Measurements from ENCODE around the gene SMCO2. TPM values are rescaled to one million over a fixed set of nuclear protein-coding genes. Genes with fewer than 3 reads are reported as not detected.
"Not testable (repeated sequence)": the region's sequence is repeated elsewhere in the genome, so short reads cannot be mapped to it uniquely, and the experiment has no call there.

The SMCO2 gene
- total RNA-seq, 2 experiments from 2014 or later: not detected

DNA sequence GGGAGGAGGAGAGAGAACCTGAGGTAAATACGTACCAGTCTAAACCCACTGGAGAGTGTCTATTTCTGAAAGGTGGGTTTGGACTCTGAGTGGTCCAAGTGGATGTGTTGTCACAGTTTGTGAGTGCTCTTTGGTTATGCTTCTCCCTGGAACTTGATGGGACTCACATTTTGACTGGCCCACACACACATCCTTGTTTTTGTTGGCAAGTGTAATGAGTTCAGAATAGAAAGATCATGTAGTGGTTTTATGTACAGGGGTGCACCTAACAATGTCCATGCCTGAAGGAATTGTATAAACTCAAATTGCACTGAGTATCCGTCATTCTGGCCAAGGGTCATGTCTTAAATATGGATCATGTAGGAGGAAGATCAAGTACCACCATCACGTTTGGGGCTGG is 82.3 kb downstream of the SMCO2 start:
- peaks cover 15% of the 10 kb centered on the region for H3K27me3 Mint-ChIP-seq
- H3K36me3 Mint-ChIP-seq: peaks cover 24% of the 10 kb centered on the region
- no peak for ATAC-seq (ENCODE audit: low read depth)
- POLR2A ChIA-PET: no interaction called here
- H3K4me1 Mint-ChIP-seq: peaks cover 31% of the 10 kb centered on the region
- DNase-seq: no peak
- H3K9me3 Mint-ChIP-seq: no peaks in the 10 kb centered on the region
- no peak overlapping the region for H3K4me3 Mint-ChIP-seq
- no peak overlapping the region for H3K27ac Mint-ChIP-seq

GRCh38 chr12:27530157-27530922 is 83.8 kb downstream of the SMCO2 start:
- peaks cover 21% of the 10 kb centered on the region for H3K36me3 Mint-ChIP-seq
- DNase-seq (no peak), ATAC-seq (ENCODE audit: low read depth) (no peak)
- no peaks in the 10 kb centered on the region for H3K9me3 Mint-ChIP-seq
- POLR2A ChIA-PET: no interaction called here
- peaks cover 9% of the 10 kb centered on the region for H3K27me3 Mint-ChIP-seq
- peaks cover 38% of the 10 kb centered on the region for H3K4me1 Mint-ChIP-seq
- no peak overlapping the region for H3K4me3 Mint-ChIP-seq
- no peak overlapping the region for H3K27ac Mint-ChIP-seq

DNA sequence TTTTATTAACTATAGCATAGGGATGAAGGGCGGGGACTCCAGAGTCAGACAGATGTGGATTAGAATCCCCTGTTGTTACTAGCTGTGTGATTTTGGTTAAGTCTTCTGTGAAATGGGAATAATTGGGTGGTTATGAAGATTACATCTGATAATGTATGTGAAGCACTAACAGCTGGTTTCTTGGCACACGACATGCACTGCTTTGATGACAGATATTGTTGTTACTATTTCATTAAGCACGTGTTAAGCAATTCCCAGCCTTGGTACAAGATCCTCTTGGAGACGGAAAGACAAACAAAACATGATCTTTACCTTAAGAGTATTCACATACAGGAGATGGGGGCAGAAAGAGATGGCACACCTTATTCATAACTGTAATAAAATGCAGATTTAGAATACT is 85.4 kb downstream of the SMCO2 start:
- H3K9me3 Mint-ChIP-seq: no peaks in the 10 kb centered on the region
- no peak for ATAC-seq (ENCODE audit: low read depth)
- H3K4me1 Mint-ChIP-seq: peaks cover 36% of the 10 kb centered on the region
- H3K27me3 Mint-ChIP-seq: peaks cover 9% of the 10 kb centered on the region
- H3K36me3 Mint-ChIP-seq: peaks cover 31% of the 10 kb centered on the region
- POLR2A ChIA-PET: interaction anchor here (1.1 kb wide), 1 partner anchor 8 kb away, joined by 3 read pairs; the partner anchor contains the start of gene PPFIBP1
- no peak overlapping the region for H3K4me3 Mint-ChIP-seq
- DNase-seq: no peak
- no peak overlapping the region for H3K27ac Mint-ChIP-seq

GRCh38 chr12:27534060-27534764 is 87.7 kb downstream of the SMCO2 start:
- ATAC-seq (ENCODE audit: low read depth) (peak; percentile 89), DNase-seq (no peak)
- H3K9me3 Mint-ChIP-seq: no peaks in the 10 kb centered on the region
- POLR2A ChIA-PET: interaction anchor here (0.6 to 1.6 kb wide), 4 partner anchors 10 to 701 kb away, joined by 3 to 12 read pairs (median 3); partner anchors contain the start of genes ITPR2 and PPFIBP1
- H3K4me3 Mint-ChIP-seq: peak overlapping the region; percentile 73
- H3K27ac Mint-ChIP-seq: peak overlapping the region; percentile 57
- peaks cover 41% of the 10 kb centered on the region for H3K4me1 Mint-ChIP-seq
- peaks cover 32% of the 10 kb centered on the region for H3K36me3 Mint-ChIP-seq
- H3K27me3 Mint-ChIP-seq: peaks cover 8% of the 10 kb centered on the region

- POLR2A ChIA-PET: interaction anchor here (0.6 to 1.6 kb wide), 4 partner anchors 11 to 702 kb away, joined by 3 to 12 read pairs (median 3); partner anchors contain the start of genes ITPR2 and PPFIBP1
- H3K4me1 Mint-ChIP-seq: peaks cover 41% of the 10 kb centered on the region
- H3K27ac Mint-ChIP-seq: peak overlapping the region; percentile 57
- H3K27me3 Mint-ChIP-seq: peaks cover 8% of the 10 kb centered on the region
- no peak for DNase-seq
- peak overlapping the region; percentile 73 for H3K4me3 Mint-ChIP-seq
- H3K9me3 Mint-ChIP-seq: no peaks in the 10 kb centered on the region
- ATAC-seq (ENCODE audit: low read depth): peak; percentile 57
- H3K36me3 Mint-ChIP-seq: peaks cover 32% of the 10 kb centered on the region
Observed at GRCh38 chr12:27534765-27535161, 88.2 kb downstream of the SMCO2 start.

- POLR2A ChIA-PET: interaction anchor here (1.5 kb wide), 1 partner anchor 11 kb away, joined by 12 read pairs; the partner anchor contains the start of gene PPFIBP1
- peak overlapping the region; percentile 55 for H3K4me3 Mint-ChIP-seq
- ATAC-seq (ENCODE audit: low read depth) (no peak), DNase-seq (no peak)
- peaks cover 39% of the 10 kb centered on the region for H3K4me1 Mint-ChIP-seq
- peaks cover 31% of the 10 kb centered on the region for H3K36me3 Mint-ChIP-seq
- no peak overlapping the region for H3K27ac Mint-ChIP-seq
- H3K27me3 Mint-ChIP-seq: peaks cover 8% of the 10 kb centered on the region
- H3K9me3 Mint-ChIP-seq: no peaks in the 10 kb centered on the region
Observed at GRCh38 chr12:27535318-27535717, 88.8 kb downstream of the SMCO2 start.

GRCh38 chr12:27537855-27538675 is 91.5 kb downstream of the SMCO2 start:
- Mint-ChIP-seq H3K36me3 (peaks cover 28% of the 10 kb centered on the region), H3K27ac (no peak overlapping the region), H3K4me1 (peaks cover 35% of the 10 kb centered on the region), H3K4me3 (no peak overlapping the region), H3K27me3 (peaks cover 2% of the 10 kb centered on the region), H3K9me3 (no peaks in the 10 kb centered on the region)
- no peak for DNase-seq
- no peak for ATAC-seq (ENCODE audit: low read depth)
- POLR2A ChIA-PET: no interaction called here

- Mint-ChIP-seq H3K9me3 (peaks cover under 1% of the 10 kb centered on the region), H3K27me3 (peaks cover 2% of the 10 kb centered on the region), H3K4me1 (peaks cover 25% of the 10 kb centered on the region), H3K27ac (no peak overlapping the region), H3K36me3 (peaks cover 28% of the 10 kb centered on the region), H3K4me3 (no peak overlapping the region)
- POLR2A ChIA-PET: no interaction called here
- DNase-seq (no peak), ATAC-seq (ENCODE audit: low read depth) (no peak)
Observed at GRCh38 chr12:27539191-27539631, 92.7 kb downstream of the SMCO2 start.

DNA sequence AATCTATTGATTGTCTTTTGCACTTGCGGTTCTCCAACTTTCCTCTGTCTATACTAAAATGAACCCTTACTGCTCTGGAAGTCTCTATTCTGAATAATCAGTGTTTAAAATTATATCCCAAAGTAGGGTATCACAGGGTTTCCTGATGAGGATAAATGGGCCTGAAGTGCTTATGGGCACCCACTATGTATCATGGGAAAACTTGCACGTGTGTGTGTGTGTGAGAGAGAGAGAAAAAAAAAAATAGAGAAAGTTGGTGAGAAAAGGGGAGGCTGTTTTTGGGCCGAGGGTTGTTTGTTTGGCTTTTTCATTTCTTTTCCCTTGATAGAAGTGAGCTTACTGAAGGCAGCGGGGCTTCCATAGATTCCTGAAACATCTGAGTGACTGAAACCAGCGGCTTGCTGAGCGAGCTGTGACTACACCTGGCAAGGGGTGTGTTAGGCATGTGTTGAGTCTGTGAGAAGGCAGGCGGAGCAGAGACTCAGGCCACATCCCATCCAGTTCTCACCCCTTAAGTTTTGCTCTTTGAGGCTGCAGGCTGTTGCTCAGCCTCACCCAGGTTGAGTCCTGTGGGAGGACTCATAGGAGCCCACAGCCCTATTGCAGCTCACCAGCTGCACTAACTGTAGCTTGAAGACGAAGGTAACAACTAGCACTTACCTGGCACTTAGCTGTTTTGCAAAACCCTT is 94.6 kb downstream of the SMCO2 start:
- DNase-seq (no peak), ATAC-seq (ENCODE audit: low read depth) (no peak)
- H3K9me3 Mint-ChIP-seq: peaks cover 4% of the 10 kb centered on the region
- H3K4me1 Mint-ChIP-seq: peaks cover 10% of the 10 kb centered on the region
- H3K27ac Mint-ChIP-seq: no peak overlapping the region
- H3K27me3 Mint-ChIP-seq: peaks cover 2% of the 10 kb centered on the region
- H3K36me3 Mint-ChIP-seq: peaks cover 27% of the 10 kb centered on the region
- no peak overlapping the region for H3K4me3 Mint-ChIP-seq
- POLR2A ChIA-PET: no interaction called here

DNA sequence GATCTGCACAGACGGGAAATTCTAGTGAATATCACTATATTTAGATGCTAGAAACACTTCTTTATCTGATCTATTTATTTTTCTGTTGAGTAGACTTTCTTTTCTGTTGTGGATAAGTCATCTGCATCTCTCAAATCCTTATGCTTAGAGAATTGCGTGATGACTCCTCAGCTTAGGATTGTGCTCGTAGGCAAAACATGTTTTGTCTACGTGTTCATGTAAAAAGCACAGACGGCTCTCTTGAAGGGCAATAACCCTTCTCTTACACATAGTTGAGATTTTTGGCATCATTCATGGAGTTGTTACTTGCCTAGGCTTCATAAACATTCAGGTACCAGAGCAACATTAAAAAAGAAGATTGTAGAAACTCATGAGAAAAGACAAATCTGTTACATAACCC is 96.1 kb downstream of the SMCO2 start:
- POLR2A ChIA-PET: no interaction called here
- Mint-ChIP-seq H3K4me3 (no peak overlapping the region), H3K4me1 (peaks cover 10% of the 10 kb centered on the region), H3K9me3 (peaks cover 4% of the 10 kb centered on the region), H3K27me3 (peaks cover 2% of the 10 kb centered on the region), H3K36me3 (peaks cover 21% of the 10 kb centered on the region), H3K27ac (no peak overlapping the region)
- DNase-seq (no peak), ATAC-seq (ENCODE audit: low read depth) (no peak)

DNA sequence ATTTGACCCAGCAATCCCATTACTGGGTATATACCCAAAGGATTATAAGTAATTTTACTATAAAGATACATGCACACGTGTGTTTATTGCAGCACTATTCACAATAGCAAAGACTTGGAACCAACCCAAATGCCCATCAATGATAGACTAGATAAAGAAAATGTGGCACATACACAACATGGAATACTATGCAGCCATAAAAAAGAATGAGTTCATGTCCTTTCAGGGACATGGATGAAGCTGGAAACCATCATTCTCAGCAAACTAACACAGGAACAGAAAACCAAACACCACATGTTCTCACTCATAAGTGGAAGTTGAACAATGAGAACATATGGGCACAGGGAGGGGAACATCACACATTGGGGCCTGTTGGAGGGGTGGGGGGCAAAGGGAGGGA is 98.3 kb downstream of the SMCO2 start:
- POLR2A ChIA-PET; H3K4me1 Mint-ChIP-seq; H3K9me3 Mint-ChIP-seq; DNase-seq; H3K4me3 Mint-ChIP-seq; ATAC-seq (ENCODE audit: low read depth); H3K27ac Mint-ChIP-seq; H3K27me3 Mint-ChIP-seq: not testable (repeated sequence)
- peaks cover 13% of the 10 kb centered on the region for H3K36me3 Mint-ChIP-seq

DNA sequence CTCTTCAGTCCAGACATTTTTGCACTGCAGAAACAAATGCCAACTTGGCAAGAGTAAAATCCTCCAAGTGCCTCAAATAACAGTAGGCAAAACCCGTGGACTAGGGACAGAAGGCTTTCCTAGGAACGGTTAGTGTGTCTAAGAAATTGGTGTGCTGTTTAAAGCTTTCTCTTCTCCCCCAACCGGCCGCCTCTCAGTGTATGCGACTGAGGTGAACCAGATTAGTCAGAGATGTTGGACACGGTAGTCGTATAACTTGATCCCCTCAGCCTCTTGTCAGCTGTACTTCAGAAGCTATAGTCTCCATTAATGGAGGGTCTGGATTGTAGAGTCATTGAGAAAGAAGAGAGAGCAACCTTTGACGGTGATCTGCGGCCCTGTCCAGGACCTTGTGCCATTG is 99.1 kb downstream of the SMCO2 start:
- POLR2A ChIA-PET: no interaction called here
- no peak for ATAC-seq (ENCODE audit: low read depth)
- no peaks in the 10 kb centered on the region for H3K27me3 Mint-ChIP-seq

GRCh38 chr12:27547592-27547991 is 101.1 kb downstream of the SMCO2 start:
- H3K27ac Mint-ChIP-seq: no peak overlapping the region
- H3K9me3 Mint-ChIP-seq: peaks cover 4% of the 10 kb centered on the region
- peaks cover 12% of the 10 kb centered on the region for H3K36me3 Mint-ChIP-seq
- DNase-seq (no peak), ATAC-seq (ENCODE audit: low read depth) (no peak)
- POLR2A ChIA-PET: no interaction called here
- peaks cover 4% of the 10 kb centered on the region for H3K4me1 Mint-ChIP-seq
- H3K4me3 Mint-ChIP-seq: no peak overlapping the region
- peaks cover 4% of the 10 kb centered on the region for H3K27me3 Mint-ChIP-seq

More for the DNA sequence above, 99.1 kb downstream of the SMCO2 start:
- Mint-ChIP-seq H3K4me1 (peaks cover 8% of the 10 kb centered on the region), H3K9me3 (peaks cover 4% of the 10 kb centered on the region), H3K27ac (no peak overlapping the region), H3K4me3 (no peak overlapping the region), H3K36me3 (peaks cover 11% of the 10 kb centered on the region)
- no peak for DNase-seq
